SK-N-SH (cell line): Measurements from ENCODE around the gene GPRC5C. TPM values are rescaled to one million over a fixed set of nuclear protein-coding genes. Genes with fewer than 3 reads are reported as not detected.

Experiments
- CTCF ChIA-PET: fragments of 300-600, 350-600 bp; formaldehyde crosslinking; extraction: SDS; loops from one replicate; lab custom pipeline; 2021; lab: Yijun Ruan, JAX
- POLR2A ChIA-PET: fragments of 350-600 bp; sonication (Branson Sonifier 250); formaldehyde crosslinking; extraction: SDS; loops from one replicate; lab custom pipeline; 2020; ENCODE audit warnings: antibody characterized with exemption, inconsistent platforms; lab: Yijun Ruan, JAX
- DNase-seq: peaks from one replicate; pipeline ENCODE4 v3.0.0; 2012
- H2AFZ ChIP-seq: fragments of 200-600 bp; sonication (generic); 2 replicates; pipeline ENCODE4 v1.8.1; 2016; ENCODE audit warnings: antibody characterized with exemption, mild to moderate bottlenecking, low read depth
- H3F3A ChIP-seq: fragments of 200-600 bp; sonication (generic); replicated peaks from 2 replicates; pipeline ENCODE3; 2016; ENCODE audit warnings: antibody characterized with exemption, mild to moderate bottlenecking; ENCODE audit not compliant: insufficient read depth
- H3K27ac ChIP-seq, 2 experiments: fragments of 200-500 bp in 1 of 2; fragments of 200-600 bp in 1 of 2; sonication (Bioruptor generic) in 1 of 2; sonication (generic), shearing (Covaris generic) in 1 of 2; 2 replicates each; pipeline versions ENCODE4 v1.5.1 to v1.6.1; 2014 to 2016; ENCODE audit warnings: low read depth in 2 of 2, inconsistent platforms in 1 of 2, low read length in 1 of 2, mild to moderate bottlenecking in 1 of 2, mixed read lengths in 1 of 2
- H3K27me3 ChIP-seq: fragments of 200-600 bp; sonication (generic), shearing (Covaris generic); 2 replicates; pipeline ENCODE4 v1.6.1; 2016; ENCODE audit warnings: mixed run types; ENCODE audit not compliant: insufficient read depth
- H3K36me3 ChIP-seq, 2 experiments: fragments of 200-500 bp in 1 of 2; fragments of 200-600 bp in 1 of 2; sonication (Bioruptor generic) in 1 of 2; sonication (generic) in 1 of 2; replicated peaks in 1 of 2; 2 replicates each; pipeline versions ENCODE3 to v1.5.1; 2014 to 2016; ENCODE audit warnings: low read length in 1 of 2, mild to moderate bottlenecking in 1 of 2; ENCODE audit not compliant: insufficient read depth in 2 of 2, control insufficient read depth in 1 of 2
- H3K4me1 ChIP-seq, 2 experiments: fragments of 200-500 bp in 1 of 2; fragments of 200-600 bp in 1 of 2; sonication (Bioruptor generic) in 1 of 2; sonication (generic), shearing (Covaris generic) in 1 of 2; 2 replicates each; pipeline versions ENCODE4 v1.5.1 to v1.6.1; 2014 to 2016; ENCODE audit warnings: low read depth in 1 of 2, low read length in 1 of 2, mixed run types in 1 of 2; ENCODE audit not compliant: insufficient read depth in 2 of 2, control insufficient read depth in 1 of 2
- H3K4me2 ChIP-seq: fragments of 200-600 bp; sonication (generic), shearing (Covaris generic); 2 replicates; pipeline ENCODE4 v1.6.1; 2017; ENCODE audit warnings: mixed run types
- H3K4me3 ChIP-seq, 2 experiments: fragments of 200-500 bp in 1 of 2; fragments of 200-600 bp in 1 of 2; sonication (Bioruptor generic) in 1 of 2; sonication (generic), shearing (Covaris generic) in 1 of 2; 2 replicates each; pipeline versions ENCODE4 v1.5.1 to v1.8.1; 2014 to 2016; ENCODE audit warnings: low read depth in 2 of 2, inconsistent platforms in 1 of 2, low read length in 1 of 2, mild to moderate bottlenecking in 1 of 2, mixed read lengths in 1 of 2, moderate library complexity in 1 of 2
- H3K79me2 ChIP-seq: fragments of 200-600 bp; sonication (generic); 2 replicates; pipeline ENCODE4 v1.8.1; 2017; ENCODE audit warnings: mild to moderate bottlenecking; ENCODE audit not compliant: insufficient read depth
- H3K9ac ChIP-seq: fragments of 200-600 bp; sonication (generic); 2 replicates; pipeline ENCODE4 v1.6.1; 2017; ENCODE audit warnings: mixed run types
- H3K9me2 ChIP-seq: fragments of 200-600 bp; sonication (generic); 2 replicates; pipeline ENCODE4 v1.6.1; 2017; ENCODE audit warnings: mixed run types
- H3K9me3 ChIP-seq: fragments of 200-600 bp; sonication (generic); 2 replicates; pipeline ENCODE4 v1.6.1; 2017; ENCODE audit warnings: mixed run types, mild to moderate bottlenecking, moderate library complexity
- H4K20me1 ChIP-seq: fragments of 200-600 bp; sonication (generic); 2 replicates; pipeline ENCODE4 v1.6.1; 2017; ENCODE audit warnings: mild to moderate bottlenecking, mixed run types; ENCODE audit not compliant: insufficient read depth
- CHD2 ChIP-seq: fragments of 150-350 bp; IDR thresholded peaks from 2 replicates; pipeline ENCODE4 v1.6.1; 2018; ENCODE audit warnings: low read length; ENCODE audit not compliant: partially characterized antibody
- GABPA ChIP-seq: IDR thresholded peaks from 2 replicates; pipeline ENCODE4 v1.4.0; 2012; ENCODE audit warnings: low read depth, mild to moderate bottlenecking
- IRF3 ChIP-seq: fragments of 150-350 bp; IDR thresholded peaks from 2 replicates; pipeline ENCODE4 v1.6.1; 2016; ENCODE audit warnings: mild to moderate bottlenecking, low read depth, low read length
- MEF2A ChIP-seq: IDR thresholded peaks from 2 replicates; pipeline ENCODE4 v1.4.0; 2012; ENCODE audit warnings: low read depth, borderline replicate concordance
- NFIC ChIP-seq: IDR thresholded peaks from 2 replicates; pipeline ENCODE4 v1.4.0; 2012; ENCODE audit warnings: borderline replicate concordance
- PBX3 ChIP-seq: IDR thresholded peaks from 2 replicates; pipeline ENCODE4; 2012
- RAD21 ChIP-seq: IDR thresholded peaks from 2 replicates; pipeline ENCODE4 v1.6.1; 2012; ENCODE audit warnings: mild to moderate bottlenecking, low read length
- SIN3A ChIP-seq: IDR thresholded peaks from 2 replicates; pipeline ENCODE4 v1.6.1; 2012; ENCODE audit warnings: low read depth, mild to moderate bottlenecking, low read length, moderate library complexity, borderline replicate concordance
- YY1 ChIP-seq: IDR thresholded peaks from 2 replicates; pipeline ENCODE4 v1.4.0; 2012; ENCODE audit warnings: low read depth, mild to moderate bottlenecking
- WGBS: methylation state at CpG from one replicate; pipeline ENCODE4 v1.1.6; 2017; ENCODE audit warnings: low lambda C conversion rate; 5-methylcytosine and 5-hydroxymethylcytosine counted together
- polyA plus RNA-seq, 3 experiments: library from polyadenylated mRNA; depleted of rRNA; stranded (reverse); fragments of >200 nt; gene quantifications; 2 replicates each; pipeline ENCODE4 v1.2.3, GENCODE V29; 2012

The GPRC5C gene
- polyA plus RNA-seq, 1 of the 3 experiments (the other 2 are of a cell fraction): not detected

GRCh38 chr17:74460241-74460640, 28.4 kb downstream of the GPRC5C start:
- 33% methylated on average over 2 of the region's 2 CpGs for WGBS
- no peak overlapping the region for H3K27ac ChIP-seq
- no peaks in the 10 kb centered on the region for H3K9me3 ChIP-seq
- H3K9me2 ChIP-seq: no peaks in the 10 kb centered on the region
- TF ChIP-seq PBX3 (no peak), RAD21 (peak; percentile 6; the same call in 1 of the 2 replicates)
- TF ChIP-seq, all 33 proteins: peak for 1
- H3K36me3 ChIP-seq: no peaks in the 10 kb centered on the region
- H3K9ac ChIP-seq: no peak overlapping the region
- CTCF ChIA-PET: interaction anchor here (0.6 to 8.3 kb wide), 8 partner anchors 9 to 276 kb away, joined by 3 to 122 read pairs (median 4); partner anchors contain the start of gene RAB37
- POLR2A ChIA-PET: no interaction called here
- H3F3A ChIP-seq: no peaks in the 10 kb centered on the region
- no peaks in the 10 kb centered on the region for H3K27me3 ChIP-seq
- H4K20me1 ChIP-seq: no peaks in the 10 kb centered on the region
- H3K4me1 ChIP-seq: no peaks in the 10 kb centered on the region
- H3K79me2 ChIP-seq: no peaks in the 10 kb centered on the region
- H3K4me2 ChIP-seq: no peak overlapping the region
- no peak overlapping the region for H2AFZ ChIP-seq
- no peak for DNase-seq
- H3K4me3 ChIP-seq: no peak overlapping the region

GRCh38 chr17:74460996-74461395, 29.1 kb downstream of the GPRC5C start:
- no peak for DNase-seq
- no peaks in the 10 kb centered on the region for H3K79me2 ChIP-seq
- no peak overlapping the region for H3K27ac ChIP-seq
- no peak overlapping the region for H3K4me2 ChIP-seq
- TF ChIP-seq CHD2 (no peak), YY1 (no peak), SIN3A (no peak), GABPA (no peak), MEF2A (no peak), NFIC (no peak)
- no peak overlapping the region for H3K4me3 ChIP-seq
- H3K9me3 ChIP-seq: no peaks in the 10 kb centered on the region
- H3K27me3 ChIP-seq: no peaks in the 10 kb centered on the region
- no peaks in the 10 kb centered on the region for H3K9me2 ChIP-seq
- no peaks in the 10 kb centered on the region for H4K20me1 ChIP-seq
- no peaks in the 10 kb centered on the region for H3K4me1 ChIP-seq
- CTCF ChIA-PET: interaction anchor here (0.6 to 8.3 kb wide), 7 partner anchors 14 to 275 kb away, joined by 3 to 122 read pairs (median 3); partner anchors contain the start of gene RAB37
- 48% methylated on average over 7 of the region's 7 CpGs for WGBS
- POLR2A ChIA-PET: no interaction called here
- no peaks in the 10 kb centered on the region for H3F3A ChIP-seq
- H3K36me3 ChIP-seq: no peaks in the 10 kb centered on the region
- H2AFZ ChIP-seq: no peak overlapping the region
- no peak overlapping the region for H3K9ac ChIP-seq

GRCh38 chr17:74461611-74462010, 29.7 kb downstream of the GPRC5C start:
- Histone ChIP-seq H3K9me3 (no peaks in the 10 kb centered on the region), H3K4me2 (no peak overlapping the region), H3K36me3 (no peaks in the 10 kb centered on the region), H3F3A (no peaks in the 10 kb centered on the region), H3K27me3 (no peaks in the 10 kb centered on the region), H3K4me1 (no peaks in the 10 kb centered on the region), H3K79me2 (no peaks in the 10 kb centered on the region), H2AFZ (no peak overlapping the region), H3K9me2 (no peaks in the 10 kb centered on the region), H3K4me3 (no peak overlapping the region; a peak in 1 of 4 replicates), H3K27ac (no peak overlapping the region), H3K9ac (no peak overlapping the region), H4K20me1 (no peaks in the 10 kb centered on the region)
- 56% methylated on average over 10 of the region's 10 CpGs for WGBS
- no peak for DNase-seq
- CTCF ChIA-PET: interaction anchor here (0.6 to 0.9 kb wide), 2 partner anchors 26 to 30 kb away, joined by 3 read pairs; no protein-coding TSS in a partner anchor
- TF ChIP-seq IRF3: no peak
- POLR2A ChIA-PET: no interaction called here
